Kidney (tissue), 14 donors: ENCODE measurements around the gene TEPSIN. TPM values are rescaled to one million over a fixed set of nuclear protein-coding genes. Genes with fewer than 3 reads are reported as not detected.

ENCODE experiments used
- DNase-seq, 5 donors: peaks; one replicate each; pipeline ENCODE4 v3.0.0-alpha.2; 2013 to 2020
- FAIRE-seq: peaks from 2 replicates; lab custom pipeline; 2012; peaks lifted over from hg19 to GRCh38; lab: Jason Lieb, UNC
- H3K27ac ChIP-seq, 2 donors: one replicate each; pipeline ENCODE4 v1.7.0; 2013; ENCODE audit warnings: low read depth in 2 of 2, low read length in 2 of 2, inconsistent platforms in 1 of 2
- H3K27me3 ChIP-seq: one replicate; pipeline ENCODE4 v1.7.1; 2013; ENCODE audit warnings: low read length, inconsistent platforms; ENCODE audit not compliant: control insufficient read depth, insufficient read depth
- H3K36me3 ChIP-seq, 3 donors: one replicate each; pipeline versions ENCODE4 v1.7.0 to v1.7.1; 2013; ENCODE audit warnings: low read length in 3 of 3, control low read depth in 1 of 3, inconsistent platforms in 1 of 3; ENCODE audit not compliant: insufficient read depth in 3 of 3, control insufficient read depth in 2 of 3
- H3K4me1 ChIP-seq, 3 donors: one replicate each; pipeline versions ENCODE4 v1.7.0 to v1.7.1; 2013; ENCODE audit warnings: low read length in 3 of 3, inconsistent platforms in 1 of 3, low read depth in 1 of 3; ENCODE audit not compliant: control insufficient read depth in 2 of 3, insufficient read depth in 2 of 3
- H3K4me3 ChIP-seq, 3 donors: one replicate each; pipeline versions ENCODE4 v1.7.0 to v1.8.1; 2013; ENCODE audit warnings: low read length in 3 of 3, control low read depth in 1 of 3, inconsistent platforms in 1 of 3
- H3K9ac ChIP-seq, 3 donors: one replicate each; pipeline versions ENCODE4 v1.7.0 to v1.7.1; 2013; ENCODE audit warnings: low read length in 3 of 3, control low read depth in 1 of 3, inconsistent platforms in 1 of 3
- H3K9me3 ChIP-seq, 3 donors: one replicate each; pipeline versions ENCODE4 v1.7.0 to v1.7.1; 2013; ENCODE audit warnings: low read length in 3 of 3, control low read depth in 1 of 3, inconsistent platforms in 1 of 3; ENCODE audit not compliant: control insufficient read depth in 2 of 3, insufficient read depth in 1 of 3
- CTCF ChIP-seq: IDR thresholded peaks from 3 replicates; pipeline ENCODE4 v1.5.1; 2012; ENCODE audit warnings: mild to moderate bottlenecking, moderate library complexity, borderline replicate concordance; ENCODE audit not compliant: insufficient read depth; ENCODE audit errors: extremely low read depth
- intact Hi-C: fragments of 100-400 bp; cut with DNase I; formaldehyde crosslinking; loops from one replicate; pipeline ENCODE4 v1.11.1; 2022
- polyA plus RNA-seq: library from polyadenylated mRNA; stranded (reverse); fragments of 350-450 nt; fragmentation: Illumina TruSeq; extraction: RNeasy Lipid Tissue Mini Kit (QIAGEN cat#74804); gene quantifications from one replicate; pipeline ENCODE4 v1.2.3, GENCODE V29; 2014; ENCODE audit warnings: low read depth, low replicate concordance; ENCODE audit not compliant: insufficient read depth
- total RNA-seq: library from RNA; stranded (reverse); fragmentation: NEBNext Ultra II Directional; extraction: Animal tissue kit (Norgen Biotek cat#: 25700); gene quantifications from one replicate; pipeline ENCODE4 v1.2.1, GENCODE V29; 2021
- donor health status: control.
- donor health status: control.
- donor health status: control.
- donor health status: control.
- donor health status: control.
- donor health status: DM: yes; HTN: yes; CAD: no.
- donor health status: Normal renal cell carcinoma (clear cell type).

The TEPSIN gene
- total and polyA plus RNA-seq, 2 donors from 2014 or later: 13.9 to 42.8 TPM

GRCh38 chr17:81287152-81287551 is 48.3 kb upstream of the TEPSIN start:
- intact Hi-C loops: no loop called here
- H3K36me3 ChIP-seq: peaks cover 0 to 10% (median 7%) of the 10 kb centered on the region in 3 donors
- H3K9me3 ChIP-seq: no peaks in the 10 kb centered on the region
- no peak overlapping the region for H3K9ac ChIP-seq
- peaks cover 0 to 9% (median 0%) of the 10 kb centered on the region in 3 donors for H3K4me1 ChIP-seq
- H3K4me3 ChIP-seq: no peak overlapping the region
- no peak overlapping the region for H3K27ac ChIP-seq
- no peak for TF ChIP-seq CTCF
- no peaks in the 10 kb centered on the region for H3K27me3 ChIP-seq
- DNase-seq (peak in 2 of 5 donors; percentile 38 to 71), FAIRE-seq (no peak)

- peak overlapping the region; percentile 8 to 43 for H3K27ac ChIP-seq
These were observed 47.8 kb upstream of the TEPSIN start for GRCh38 chr17:81286491-81287145.

GRCh38 chr17:81285894-81286293 is 47.0 kb upstream of the TEPSIN start:
- no peak for FAIRE-seq
- H3K4me1 ChIP-seq: peaks cover 0 to 9% (median 0%) of the 10 kb centered on the region in 3 donors
- H3K27ac ChIP-seq: peak overlapping the region; percentile 43 to 57
- no peak overlapping the region for H3K4me3 ChIP-seq
- H3K9me3 ChIP-seq: no peaks in the 10 kb centered on the region
- intact Hi-C loops: no loop called here
- DNase-seq: no peak
- peaks cover 0 to 14% (median 7%) of the 10 kb centered on the region in 3 donors for H3K36me3 ChIP-seq
- H3K9ac ChIP-seq: no peak overlapping the region
- no peak for TF ChIP-seq CTCF
- no peaks in the 10 kb centered on the region for H3K27me3 ChIP-seq

More at GRCh38 chr17:81286491-81287145, 47.8 kb upstream of the TEPSIN start:
- H3K4me3 ChIP-seq: no peak overlapping the region
- peaks cover 0 to 9% (median 0%) of the 10 kb centered on the region in 3 donors for H3K4me1 ChIP-seq
- no peak for FAIRE-seq
- H3K9me3 ChIP-seq: no peaks in the 10 kb centered on the region
- DNase-seq: no peak
- H3K9ac ChIP-seq: no peak overlapping the region
- no peaks in the 10 kb centered on the region for H3K27me3 ChIP-seq
- peaks cover 0 to 10% (median 7%) of the 10 kb centered on the region in 3 donors for H3K36me3 ChIP-seq
- no peak for TF ChIP-seq CTCF
- intact Hi-C loops: no loop called here
